Hypothalamus (tissue), 51 donors: ENCODE measurements around the gene FOXS1.
"Not testable (repeated sequence)": the region's sequence is repeated elsewhere in the genome, so short reads cannot be mapped to it uniquely, and the experiment has no call there.

ENCODE experiments used
- DNase-seq, 51 donors: peaks; one replicate each; lab custom pipeline; 2025; lab: John Stamatoyannopoulos, UW

FOXS1 gene

DNA sequence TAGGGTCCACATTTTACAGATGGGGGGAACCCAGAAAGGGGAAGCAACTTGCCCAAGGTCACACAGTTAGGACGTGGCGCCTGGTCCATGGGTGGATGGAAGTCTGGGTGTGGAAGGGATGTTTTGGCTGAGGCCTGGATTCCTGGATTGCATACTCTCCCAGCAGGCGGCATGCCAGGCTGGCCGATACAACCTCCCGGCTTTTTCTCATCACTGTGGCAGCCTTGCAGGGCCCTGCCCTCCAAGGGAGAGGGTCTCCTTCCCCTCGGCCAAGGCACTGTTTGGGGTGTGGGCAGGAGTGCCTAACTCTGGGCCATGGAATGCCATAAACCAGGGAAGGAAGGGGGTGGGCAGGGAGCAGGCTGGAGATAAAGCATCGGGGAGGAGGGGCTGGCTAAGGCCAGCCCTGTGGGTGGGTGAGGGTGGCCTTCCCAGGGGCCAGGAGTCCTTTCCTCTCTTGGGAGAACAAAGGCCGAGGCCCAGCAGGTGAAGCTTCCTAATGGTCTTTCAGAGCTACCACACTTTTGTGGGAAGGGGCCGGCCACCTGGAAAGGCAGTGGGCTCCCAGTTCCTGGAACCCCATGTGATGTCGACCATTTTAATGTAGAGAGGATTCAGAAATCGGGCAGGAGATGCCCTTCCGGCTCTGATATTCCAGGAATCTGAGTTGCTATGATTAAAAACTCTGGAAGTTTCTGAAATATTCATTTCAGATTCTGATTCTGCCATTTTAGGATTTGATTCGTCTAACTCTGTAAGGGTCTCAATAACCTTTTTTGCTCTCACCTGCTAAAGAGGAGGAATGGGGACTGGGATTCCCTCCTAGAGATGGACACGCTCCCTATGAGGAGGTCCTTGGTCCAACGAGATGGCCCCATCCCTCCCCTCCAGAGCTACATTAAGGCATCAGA lies 4.2 kb downstream of the FOXS1 start:
- DNase-seq, result no peak

DNA sequence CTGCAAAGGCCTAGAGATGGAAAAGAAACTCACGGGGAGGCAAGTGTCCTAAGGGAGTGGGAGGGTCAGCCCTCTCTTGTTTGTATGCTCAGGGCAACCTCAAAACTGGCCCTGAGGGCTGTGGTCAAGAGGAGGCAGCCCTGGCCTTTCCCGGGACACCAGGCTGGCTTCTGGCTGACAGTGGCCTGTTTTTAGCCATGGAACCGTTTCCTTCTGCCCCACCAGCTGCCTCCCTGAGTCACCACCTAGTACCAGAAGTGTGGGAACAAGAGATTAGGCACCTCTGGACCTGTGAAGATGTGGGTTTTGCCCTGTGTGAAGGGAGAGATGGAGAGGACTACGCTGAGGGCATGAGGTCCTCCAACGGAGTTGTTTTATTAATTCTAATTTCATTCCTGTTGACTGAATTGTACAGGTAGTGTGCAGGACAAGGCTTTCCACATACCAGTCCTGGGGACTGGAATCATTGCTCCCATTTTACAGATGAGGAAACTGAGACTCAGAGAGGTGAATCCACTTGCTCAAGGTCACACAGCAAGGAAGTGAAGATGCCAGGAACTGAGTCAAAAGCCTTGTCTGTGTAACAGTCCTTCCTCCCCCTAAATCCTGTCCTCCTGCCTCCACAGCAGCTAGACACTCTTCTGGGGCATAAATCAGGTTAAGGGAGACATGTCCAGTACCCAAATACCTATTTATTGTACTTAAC lies 5.5 kb downstream of the FOXS1 start:
- DNase-seq, result no peak

DNA sequence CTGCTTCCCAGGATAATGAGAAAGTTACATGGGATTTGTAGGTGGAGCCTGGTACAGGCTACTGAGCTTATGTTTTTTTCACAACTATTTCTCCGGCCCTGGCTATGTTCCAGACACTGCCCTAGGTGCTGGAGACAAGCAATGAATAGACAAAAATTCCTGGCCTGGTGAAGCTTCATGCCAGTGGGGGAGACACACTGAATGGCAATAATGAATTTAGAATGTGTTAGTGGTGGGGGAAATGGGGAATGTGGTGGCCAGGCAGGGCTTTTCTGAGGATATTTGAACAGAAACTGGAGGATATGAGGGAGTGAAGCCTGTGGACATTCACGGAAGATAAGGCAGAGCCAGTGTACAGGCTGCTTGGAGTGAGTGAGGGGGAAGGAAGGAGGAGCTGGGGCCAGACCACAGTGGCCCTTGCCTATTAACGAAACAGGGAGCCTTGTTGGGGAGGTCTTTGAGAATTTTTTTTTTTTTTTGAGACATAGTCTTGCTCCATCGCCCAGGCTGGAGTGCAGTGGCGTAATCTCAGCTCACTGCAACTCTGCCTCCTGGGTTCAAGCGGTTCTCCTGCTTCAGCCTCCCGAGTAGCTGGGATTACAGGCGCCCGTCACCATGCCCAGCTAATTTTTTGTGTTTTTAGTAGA lies 6.6 kb downstream of the FOXS1 start:
- no peak for DNase-seq

DNA sequence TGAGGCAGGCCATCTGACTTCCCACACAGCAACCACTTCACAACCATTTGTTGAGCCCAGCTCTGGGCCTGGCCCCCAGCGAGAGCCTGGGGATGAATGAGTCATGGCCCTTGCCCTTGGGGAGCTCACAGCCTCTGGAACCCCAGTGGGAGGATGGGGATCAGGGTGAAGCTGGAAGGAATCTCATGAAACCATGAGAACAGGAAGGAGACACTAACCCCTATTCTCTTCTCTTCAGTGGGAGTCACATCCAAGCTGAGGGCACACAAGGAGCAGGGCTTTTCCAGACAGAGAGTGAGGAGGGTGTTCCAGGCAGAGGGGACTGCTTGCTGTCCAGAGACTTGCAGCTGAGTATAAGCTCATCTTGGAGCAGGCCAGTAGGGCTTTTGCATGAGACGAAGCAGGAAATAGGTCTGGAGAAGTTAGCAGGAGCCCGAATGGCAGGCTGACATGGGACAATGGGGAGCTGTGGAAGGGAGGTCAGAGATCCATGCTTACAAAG lies 7.5 kb downstream of the FOXS1 start:
- no peak for DNase-seq

DNA sequence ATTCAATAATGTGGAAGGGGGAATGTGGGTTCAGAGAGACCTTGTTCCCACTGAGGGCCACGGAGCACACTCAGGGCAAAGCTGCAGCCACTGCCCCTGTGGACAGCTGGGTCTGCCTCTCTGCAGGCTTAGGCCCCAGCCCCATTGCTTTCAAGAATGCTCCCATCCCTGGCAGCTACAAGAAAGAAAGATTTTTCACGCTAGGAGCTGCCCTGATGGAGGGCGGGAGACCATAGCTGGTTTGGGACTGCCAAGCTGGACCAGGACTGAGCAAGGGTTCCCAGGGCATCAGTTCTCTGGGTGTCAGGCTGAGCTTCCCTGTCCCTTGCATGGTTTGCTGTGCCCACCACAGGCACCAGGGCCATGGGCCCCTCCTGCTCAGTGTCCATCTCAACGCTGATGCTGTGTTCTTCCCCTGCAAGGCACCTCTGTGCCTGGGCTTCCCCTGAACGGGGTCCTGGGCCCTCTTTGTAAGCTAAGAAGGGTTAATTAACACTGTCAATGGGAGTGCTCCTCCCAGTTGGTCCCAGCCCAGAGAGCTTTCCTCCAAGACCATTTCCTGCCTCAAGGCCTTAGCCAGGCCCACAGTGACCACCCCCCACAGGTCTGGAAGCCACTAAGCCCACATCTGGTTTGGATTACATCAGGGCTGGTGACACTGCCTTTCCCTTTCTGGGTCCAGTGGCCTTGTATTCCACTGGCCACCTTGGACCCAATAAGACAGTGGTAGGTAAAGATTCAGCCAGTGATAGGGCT lies 8.4 kb downstream of the FOXS1 start:
- DNase-seq, result no peak

DNA sequence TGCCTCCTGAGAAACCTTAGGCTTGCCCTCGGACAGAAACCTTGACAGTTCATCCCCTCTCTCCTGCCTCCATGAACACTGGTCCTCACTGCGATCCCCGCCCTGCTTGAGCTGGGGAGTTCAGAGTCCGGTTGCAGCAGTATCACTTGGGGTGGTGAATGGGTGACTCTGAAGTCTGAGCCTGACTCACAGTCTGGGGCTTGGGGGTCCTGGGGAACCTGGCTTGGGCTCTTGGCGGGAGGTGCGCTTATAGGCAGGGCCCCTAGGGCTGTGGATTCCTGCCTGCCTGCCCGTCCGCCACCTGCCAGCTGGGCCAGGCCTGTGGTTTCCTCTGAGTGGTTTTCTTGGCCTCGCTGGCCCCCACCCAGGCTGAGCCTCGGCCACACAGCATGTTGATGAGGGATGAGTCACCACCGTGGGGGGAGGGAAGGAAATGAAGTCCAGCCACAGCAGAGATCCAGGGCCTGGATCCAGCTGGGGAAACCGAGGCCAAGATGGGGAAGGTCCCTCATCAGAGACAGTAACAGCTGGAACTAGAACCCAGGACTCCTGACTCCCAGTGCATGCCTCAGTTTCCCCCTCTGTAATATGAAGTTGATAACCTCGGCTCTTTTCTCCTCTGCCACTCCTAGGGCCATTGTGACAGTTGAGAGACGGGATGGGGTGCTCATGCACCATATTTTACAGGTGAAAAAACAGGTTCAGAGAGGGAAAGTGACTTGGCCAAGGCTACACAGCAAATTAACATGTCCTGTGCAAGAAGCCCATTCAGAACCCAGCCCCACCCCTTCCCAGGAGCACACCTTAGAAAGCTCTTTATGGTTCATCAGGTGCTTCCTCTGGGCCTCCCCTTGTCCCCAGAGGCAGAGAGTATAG lies 9.2 kb downstream of the FOXS1 start:
- peak in 44 of 51 donors; percentile 1 to 85 (median 50) for DNase-seq

DNA sequence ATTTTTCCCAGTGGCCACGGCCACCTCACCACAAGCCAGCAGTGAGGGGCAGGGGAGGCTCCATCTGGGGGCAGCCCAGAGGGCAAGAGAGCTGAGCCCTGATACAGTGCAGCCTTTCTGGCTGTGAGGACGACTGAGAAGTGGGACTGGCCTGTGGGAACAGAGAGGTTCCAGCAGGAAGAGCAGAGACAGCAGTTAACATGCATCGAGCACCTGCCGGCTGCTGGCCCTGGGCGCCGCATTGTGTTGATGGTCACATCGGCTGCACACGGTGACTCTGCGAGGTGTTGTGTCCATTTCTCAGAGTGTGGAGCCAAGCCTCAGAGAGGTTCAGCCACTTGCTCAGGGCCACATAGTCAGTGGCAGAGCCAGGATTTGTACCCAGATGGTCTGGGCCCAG lies 9.8 kb downstream of the FOXS1 start:
- no peak for DNase-seq

DNA sequence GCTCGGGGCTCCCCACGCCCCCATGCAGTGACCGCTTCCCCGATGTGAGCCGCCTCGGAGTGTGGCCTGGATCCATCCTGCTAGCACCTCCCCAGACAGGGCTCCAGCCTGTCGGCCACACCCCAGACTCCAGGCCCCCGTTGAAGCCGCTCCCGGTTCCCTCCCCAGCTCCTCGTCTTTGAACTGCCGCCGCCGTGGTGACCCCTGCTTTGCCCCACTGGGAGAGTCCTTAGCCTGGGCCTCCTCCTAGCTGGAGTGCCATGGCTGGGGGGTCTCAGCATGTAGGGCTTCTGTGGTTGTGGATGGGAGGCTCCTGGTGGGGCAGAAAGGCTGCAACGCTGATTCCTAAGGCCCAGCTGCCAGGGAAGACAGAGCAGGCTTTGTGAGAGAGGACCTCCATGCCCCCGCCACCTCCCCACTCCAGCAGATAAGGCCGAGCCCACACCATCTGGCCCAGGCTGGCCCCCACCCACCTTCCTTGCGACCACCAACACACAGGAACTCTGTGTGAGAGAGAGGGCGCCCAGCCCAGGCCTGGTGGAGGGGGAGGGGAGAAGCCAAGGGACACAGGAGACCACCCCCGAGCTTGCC lies 11.4 kb downstream of the FOXS1 start:
- no peak for DNase-seq

DNA sequence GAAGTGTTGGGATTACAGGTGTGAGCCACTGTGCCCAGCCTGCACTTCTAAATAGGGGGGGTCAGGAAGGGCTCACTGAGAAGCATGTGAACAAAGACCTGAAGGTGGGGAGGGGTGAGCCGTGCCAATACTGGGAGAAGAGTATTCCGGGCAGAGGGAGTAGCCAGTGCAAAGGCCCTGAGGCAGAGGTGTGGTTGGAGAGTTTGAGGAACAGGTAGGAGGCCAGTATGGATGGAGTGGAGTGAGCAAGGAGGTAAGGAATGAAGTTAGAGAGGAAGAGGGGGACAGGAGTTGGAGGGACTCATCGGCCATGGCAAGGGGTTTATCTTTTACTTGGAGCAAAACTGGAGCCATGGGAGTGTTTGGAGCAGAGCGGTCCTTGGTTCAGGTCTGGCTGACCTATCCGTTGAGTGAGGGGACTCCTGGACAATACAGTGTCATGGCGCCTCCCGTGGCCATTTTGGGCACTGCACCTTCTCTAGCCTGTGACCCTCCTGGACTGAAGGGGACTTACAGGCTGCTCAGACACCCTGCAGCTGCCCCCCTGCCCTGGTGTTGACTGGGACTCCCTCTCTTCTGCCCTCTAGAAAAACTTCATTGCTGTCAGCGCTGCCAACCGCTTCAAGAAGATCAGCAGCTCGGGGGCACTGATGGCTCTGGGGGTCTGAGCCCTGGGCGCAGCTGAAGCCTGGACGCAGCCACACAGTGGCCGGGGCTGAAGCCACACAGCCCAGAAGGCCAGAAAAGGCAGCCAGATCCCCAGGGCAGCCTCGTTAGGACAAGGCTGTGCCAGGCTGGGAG lies 12.1 kb downstream of the FOXS1 start:
- peak in 17 of 51 donors; percentile 1 to 46 (median 13) for DNase-seq

DNA sequence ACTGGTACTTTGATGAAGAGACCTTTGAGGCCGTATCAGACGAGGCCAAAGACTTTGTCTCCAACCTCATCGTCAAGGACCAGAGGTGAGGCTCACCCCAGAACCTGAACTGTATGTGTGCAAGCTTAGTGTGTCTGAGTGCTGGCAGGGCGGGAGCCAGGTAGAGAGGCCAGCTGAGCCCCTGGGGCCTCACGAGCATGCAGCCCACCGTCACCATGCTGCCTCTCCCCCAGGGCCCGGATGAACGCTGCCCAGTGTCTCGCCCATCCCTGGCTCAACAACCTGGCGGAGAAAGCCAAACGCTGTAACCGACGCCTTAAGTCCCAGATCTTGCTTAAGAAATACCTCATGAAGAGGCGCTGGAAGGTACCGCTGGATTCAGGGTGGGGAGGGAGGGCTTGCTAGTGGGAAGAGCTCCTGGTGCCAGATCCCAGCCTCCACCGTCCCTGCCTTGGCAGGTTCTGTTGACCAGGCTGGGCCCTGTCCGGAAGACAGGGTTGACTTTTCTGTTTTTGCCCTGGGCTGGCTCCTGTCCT lies 13.6 kb downstream of the FOXS1 start:
- DNase-seq, result no peak

DNA sequence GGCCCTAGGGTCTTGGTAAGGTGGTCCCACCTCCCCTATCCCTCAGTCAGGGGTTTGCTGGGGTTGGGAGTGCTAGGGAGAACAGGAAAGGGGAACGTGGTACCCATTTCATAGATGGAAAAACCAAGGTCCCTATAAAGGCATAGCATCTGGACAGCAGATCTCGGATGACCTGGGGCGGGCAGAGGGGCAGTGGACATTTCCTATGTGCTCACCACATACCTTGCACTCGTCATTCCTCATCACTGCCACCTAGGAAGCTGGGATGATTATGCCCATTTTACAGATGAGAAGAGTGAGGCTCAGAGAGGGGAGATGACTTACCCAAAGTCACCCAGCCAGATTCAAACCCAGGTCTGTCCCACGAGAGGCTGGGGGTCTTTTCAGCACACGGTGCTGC lies 14.2 kb downstream of the FOXS1 start:
- no peak for DNase-seq

DNA sequence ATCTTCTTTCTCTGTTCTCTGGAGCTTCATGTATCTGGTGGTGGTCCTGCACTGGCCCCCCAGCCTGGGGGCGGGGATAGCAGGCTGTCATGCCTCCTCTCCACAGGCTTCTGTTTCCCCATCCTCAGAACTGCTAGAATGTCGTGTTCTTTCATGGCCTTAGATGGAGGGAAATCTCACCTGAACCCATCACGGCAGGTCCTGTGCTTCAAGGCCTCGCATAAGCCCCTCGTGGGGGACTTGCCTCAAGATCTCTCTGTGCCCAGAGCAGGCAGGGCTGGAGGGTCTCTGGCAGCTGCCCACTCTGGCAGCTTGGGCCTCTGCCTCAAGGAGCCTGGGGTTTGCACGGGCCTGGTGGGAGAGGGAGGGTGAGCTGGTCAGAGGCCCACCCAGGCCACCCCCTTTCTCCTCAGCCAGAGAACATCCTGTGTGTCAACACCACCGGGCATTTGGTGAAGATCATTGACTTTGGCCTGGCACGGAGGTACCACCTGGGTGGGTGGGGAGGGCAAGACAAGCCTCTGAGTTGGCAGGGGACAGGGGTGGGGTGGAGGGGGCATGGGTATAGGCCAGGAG lies 14.9 kb downstream of the FOXS1 start:
- no peak for DNase-seq

DNA sequence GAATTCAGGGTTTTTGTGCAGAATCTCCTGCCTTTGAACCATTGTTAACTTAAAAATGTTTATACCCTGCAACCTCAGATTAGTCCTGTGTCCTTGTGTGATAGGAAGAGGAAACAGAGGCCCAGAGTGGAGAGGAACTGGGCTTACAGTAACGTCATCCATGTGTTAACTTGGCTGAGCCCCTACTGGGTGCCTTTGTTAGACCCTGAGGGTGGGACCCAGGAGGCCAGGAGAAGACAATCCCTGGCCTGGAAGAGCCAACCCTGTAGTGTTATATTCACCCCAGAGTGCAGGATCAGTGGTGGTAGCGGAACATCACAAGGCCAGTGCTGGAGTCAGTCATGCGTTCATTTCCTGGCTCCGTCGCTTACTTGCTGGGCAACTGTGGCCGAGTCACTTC lies 15.7 kb downstream of the FOXS1 start:
- DNase-seq, result no peak

DNA sequence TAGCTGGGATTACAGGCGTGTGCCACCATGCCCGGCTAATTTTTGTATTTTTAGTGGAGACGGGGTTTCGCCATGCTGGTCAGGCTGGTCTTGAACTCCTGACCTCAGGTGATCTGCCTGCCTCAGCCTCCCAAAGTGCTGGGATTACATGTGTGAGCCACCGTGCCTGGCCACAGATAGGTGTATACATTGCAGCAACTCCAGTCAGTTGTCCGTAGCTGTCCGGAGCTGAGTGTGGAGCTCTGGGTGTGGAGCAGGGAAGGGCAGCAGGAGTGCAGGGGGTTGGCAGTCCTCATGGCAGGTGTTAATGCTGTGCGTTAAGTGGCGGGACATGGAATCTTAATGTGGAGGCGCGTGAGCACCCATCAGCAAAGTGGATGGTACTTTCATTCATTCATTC lies 17.4 kb downstream of the FOXS1 start:
- not testable (repeated sequence) for DNase-seq

DNA sequence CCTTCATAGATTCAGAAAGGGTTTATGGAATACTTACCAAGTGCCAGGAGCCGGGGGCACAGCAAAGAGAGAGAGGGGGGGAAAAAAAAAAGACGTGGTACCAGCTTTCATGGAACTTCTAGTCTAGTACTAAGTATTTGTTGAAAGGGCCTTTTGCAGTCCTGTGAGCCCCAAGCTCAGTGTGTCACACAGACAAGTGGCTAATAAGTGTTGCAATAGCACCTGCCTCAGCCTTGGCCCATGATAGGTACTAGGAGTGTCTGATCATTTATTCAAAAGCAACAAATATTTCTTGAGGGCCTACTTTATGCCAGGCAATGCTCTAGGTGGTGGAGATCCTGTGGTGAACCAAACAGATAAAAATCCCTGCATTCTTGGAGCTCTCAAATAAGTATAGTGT lies 18.3 kb downstream of the FOXS1 start:
- no peak for DNase-seq

DNA sequence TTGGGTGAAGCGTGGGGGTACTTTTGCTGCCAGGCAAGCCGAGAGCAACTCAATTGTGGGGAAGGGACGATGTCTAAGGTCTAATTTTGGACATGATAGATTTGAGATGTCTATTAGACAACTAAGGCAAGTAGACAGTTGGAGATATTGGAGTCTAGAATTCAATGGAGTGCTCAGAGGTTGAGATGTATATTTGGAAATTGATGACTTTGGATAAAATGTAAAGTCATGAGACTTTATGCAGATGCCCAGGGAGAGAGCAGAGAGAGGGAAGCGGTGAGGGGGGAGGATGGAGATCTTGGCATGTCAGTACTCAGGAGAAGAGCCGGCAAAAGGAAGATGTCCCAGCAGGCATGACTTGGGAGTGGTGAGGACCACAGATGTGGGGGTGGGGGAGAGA lies 19.3 kb downstream of the FOXS1 start:
- no peak for DNase-seq

DNA sequence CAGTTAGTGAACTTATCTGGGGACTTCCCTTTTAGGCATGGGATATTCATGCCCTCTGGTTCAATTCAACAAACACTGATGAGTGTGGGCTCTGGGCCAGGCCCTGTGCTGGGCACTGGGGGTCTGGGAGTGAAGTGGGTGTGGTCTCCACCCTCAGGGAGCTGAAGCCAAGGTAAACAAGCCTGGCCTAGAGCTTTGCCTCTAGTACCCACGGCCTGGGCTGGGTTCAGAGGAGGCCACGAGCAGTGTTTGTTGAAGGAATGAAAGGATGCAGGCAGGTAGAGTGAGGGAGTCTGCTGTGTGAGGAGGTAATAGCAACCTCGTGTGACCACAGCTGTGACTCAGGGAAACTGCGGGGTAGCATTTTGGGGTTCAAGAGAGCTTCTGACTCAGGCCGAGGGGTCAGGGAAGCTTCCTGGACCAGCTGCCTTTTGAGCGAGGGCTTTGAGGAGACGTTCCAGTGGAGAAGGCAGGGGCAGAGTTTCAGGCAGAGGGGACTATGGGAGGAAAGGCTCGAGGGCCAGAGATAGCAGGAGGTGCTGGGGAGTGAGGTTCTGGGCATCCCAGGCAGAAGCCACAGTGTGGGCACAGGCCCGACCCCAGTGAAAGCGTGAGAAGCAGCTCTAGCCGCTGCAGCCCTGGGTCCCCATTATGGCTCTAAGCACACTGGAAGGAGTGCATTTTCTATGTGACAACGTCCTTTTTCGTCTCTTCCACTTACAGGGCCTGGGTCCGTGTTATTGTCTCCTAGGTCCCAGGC lies 20.7 kb downstream of the FOXS1 start:
- no peak for DNase-seq
